GM19328 (cell line): Measurements from ENCODE around the gene DDX50.
A peak's percentile ranks its signal among the peaks of the same experiment; 100 is the strongest.
"Not testable (repeated sequence)": the region's sequence is repeated elsewhere in the genome, so short reads cannot be mapped to it uniquely, and the experiment has no call there.

Source experiments
- ATAC-seq: cut with Tn5 transposase; IDR thresholded peaks from one replicate; pipeline ENCODE4 v1.9.1; 2021; ENCODE audit warnings: mild to moderate bottlenecking, moderate library complexity; ENCODE audit not compliant: unreplicated experiment

DDX50 gene, protein sequence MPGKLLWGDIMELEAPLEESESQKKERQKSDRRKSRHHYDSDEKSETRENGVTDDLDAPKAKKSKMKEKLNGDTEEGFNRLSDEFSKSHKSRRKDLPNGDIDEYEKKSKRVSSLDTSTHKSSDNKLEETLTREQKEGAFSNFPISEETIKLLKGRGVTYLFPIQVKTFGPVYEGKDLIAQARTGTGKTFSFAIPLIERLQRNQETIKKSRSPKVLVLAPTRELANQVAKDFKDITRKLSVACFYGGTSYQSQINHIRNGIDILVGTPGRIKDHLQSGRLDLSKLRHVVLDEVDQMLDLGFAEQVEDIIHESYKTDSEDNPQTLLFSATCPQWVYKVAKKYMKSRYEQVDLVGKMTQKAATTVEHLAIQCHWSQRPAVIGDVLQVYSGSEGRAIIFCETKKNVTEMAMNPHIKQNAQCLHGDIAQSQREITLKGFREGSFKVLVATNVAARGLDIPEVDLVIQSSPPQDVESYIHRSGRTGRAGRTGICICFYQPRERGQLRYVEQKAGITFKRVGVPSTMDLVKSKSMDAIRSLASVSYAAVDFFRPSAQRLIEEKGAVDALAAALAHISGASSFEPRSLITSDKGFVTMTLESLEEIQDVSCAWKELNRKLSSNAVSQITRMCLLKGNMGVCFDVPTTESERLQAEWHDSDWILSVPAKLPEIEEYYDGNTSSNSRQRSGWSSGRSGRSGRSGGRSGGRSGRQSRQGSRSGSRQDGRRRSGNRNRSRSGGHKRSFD

DNA sequence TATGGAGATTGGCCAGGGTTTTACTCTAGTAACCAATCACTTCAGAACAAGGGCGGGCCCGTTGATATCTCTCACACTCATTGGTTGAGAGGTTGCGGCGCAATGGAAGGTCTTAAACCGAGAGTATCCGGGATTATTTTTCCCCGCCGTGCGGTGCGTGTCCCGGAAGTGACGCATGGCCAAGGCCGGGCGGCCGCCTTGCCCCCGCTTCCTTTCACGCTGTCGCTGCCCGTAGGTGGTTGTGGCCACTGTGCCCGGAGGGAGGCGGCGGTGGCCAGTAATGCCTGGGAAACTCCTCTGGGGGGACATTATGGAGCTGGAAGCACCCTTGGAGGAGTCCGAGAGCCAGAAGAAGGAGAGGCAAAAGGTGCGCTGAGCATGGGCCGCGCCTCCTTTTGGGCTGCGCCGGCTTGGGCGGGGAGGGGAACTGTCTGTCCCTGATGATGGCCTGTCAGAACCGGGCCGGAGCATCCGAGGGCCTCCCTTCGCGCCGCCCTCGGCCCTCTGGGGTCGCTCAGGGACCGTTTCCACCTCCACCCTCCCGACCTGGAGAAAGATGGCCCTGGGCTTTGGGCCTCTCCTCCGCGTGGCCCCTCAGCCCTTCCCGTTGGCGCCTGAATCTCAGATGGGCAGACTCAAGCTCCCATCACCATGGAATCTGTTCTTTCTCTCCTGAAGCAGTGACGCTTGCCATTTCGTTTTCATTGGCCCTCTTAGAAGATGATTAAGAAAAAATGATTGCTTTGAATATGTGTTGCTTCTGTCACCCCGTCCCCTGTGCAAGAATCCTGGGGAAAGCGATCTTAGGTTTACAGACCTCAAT is at the start of gene DDX50:
TSS of gene DDX50 (plus strand) at position 211 of the 823 bp plus-strand sequence. CDS start at position 281, 70 bp downstream.
- ATAC-seq: peak; percentile 98

DNA sequence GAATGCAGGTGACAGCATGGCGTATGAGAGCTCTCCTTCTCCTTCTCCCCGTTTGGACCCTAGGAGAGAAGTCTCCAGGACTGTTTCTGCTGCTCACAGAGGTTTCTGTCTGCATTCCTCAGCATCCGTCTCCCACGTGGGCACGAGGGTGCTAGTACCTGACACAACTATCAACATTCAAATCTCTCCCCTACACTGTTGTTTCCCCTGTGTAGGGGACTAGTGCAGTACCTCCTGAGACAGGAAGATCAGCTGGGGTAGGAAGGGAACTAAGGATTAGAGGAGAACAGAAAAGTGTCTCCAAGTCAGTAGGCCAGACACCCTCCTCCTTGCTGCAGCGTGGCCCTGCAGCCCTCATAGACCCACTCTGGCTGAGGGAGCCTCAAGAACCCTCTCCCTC is 44.8 kb upstream of the DDX50 start:
- no peak for ATAC-seq

DNA sequence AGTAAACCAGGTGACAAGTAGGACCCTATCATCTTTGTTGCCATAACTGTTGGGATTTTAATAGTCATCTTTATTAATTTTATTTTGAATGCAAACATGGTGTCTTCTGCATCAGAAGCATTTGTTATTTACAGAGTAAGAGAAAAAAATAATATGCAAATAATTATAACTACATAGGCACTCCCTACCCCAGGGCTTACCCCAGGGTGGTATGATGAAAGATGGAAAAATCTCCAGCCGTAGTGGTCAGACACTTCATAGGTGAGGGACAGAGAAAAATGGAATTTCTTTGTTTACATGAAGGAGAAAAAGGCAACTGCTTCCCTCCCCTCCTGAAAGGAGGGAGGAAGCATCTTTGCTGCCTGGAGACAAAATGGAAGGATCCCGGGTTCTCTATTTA is 44.1 kb upstream of the DDX50 start:
- ATAC-seq: no peak

DNA sequence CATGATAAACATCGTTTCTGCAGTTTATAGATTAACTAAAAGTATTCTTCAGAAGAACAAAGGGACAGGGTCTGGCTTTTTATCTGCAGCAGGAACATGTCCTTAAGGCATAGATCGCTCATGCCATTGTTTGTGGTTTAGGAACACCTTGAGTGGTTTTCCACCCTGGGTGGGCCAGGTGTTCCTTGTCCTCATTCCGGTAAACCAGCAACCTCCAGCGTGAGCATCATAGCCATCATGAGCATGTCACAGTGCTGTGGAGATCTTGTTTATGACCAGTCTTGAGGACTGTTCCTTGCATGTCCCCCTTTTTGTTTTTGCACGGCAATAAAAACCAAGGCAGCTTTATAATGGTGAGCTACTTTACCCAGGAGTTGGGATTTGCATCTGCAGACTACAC is 39.9 kb upstream of the DDX50 start:
- no peak for ATAC-seq

DNA sequence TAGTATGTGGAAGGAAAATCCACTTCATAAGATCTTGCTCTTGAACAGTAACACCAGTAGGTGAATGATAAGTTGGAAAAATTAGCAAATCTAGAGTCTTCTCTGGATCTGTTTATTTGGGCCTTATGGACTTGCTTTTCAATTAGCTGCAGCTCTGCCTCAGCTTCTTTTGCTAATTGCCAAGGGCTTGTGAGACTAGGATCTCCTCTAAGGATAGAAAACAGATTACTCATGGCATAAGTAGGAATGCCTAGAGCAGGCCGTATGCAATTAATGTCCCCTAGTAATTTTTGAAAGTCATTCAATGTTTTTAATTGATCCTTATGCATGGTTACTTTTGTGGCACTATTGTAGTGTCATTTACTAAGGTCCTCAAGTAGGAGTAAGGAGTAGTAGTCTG is 36.5 kb upstream of the DDX50 start:
- ATAC-seq: no peak

DNA sequence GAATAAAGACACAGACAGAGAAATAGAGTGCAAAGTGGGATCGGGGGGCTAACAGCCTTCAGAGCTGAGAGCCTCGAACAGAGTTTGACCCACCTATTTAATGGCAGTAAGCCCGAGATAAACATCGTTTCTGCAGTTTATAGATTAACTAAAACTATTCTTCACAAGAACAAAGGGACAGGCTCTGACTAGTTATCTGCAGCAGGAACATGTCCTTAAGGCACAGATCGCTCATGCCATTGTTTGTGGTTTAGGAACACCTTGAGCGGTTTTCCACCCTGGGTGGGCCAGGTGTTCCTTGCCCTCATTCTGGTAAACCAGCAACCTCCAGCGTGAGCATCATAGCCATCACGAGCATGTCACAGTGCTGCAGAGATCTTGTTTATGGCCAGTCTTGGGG is 32.9 kb upstream of the DDX50 start:
- not testable (repeated sequence) for ATAC-seq

DNA sequence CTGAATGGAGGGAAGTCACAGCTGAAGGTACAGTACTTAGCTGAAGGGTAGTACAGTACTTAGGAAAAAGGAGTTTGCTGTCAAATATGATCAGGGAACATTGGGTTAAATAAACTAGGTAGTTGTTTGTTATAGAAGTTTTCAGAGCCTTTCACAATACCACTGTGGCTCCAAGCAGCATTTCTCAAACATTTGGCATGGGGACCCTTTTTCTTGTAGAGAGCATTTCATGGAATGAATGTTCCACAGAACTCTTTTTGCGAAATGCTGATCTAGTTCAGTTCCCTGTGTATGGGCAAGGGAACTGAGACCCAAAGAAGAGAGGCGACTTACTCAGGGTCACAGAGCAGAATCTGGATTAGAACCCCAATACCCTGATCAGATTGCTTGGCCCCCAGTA is 31.5 kb upstream of the DDX50 start:
- no peak for ATAC-seq

DNA sequence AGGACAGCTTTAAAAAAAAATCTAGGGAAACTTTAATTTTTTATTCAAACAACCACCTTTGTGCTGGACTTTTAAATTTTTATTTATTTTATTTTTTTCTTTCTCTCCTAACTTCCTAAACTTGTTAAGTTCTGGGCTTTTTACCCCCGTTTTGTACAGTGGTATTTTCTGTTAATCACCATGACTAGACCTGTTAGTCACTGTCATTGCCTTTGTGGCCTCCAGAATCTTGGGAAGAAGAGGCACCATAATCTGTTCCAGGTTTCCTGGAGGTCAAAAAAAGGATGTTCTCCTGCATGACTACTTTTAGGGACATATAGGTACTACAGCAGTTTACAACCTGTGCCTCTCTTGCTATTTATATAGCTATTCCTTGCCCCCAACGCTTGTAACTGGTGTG is 31.1 kb upstream of the DDX50 start:
- ATAC-seq: no peak

DNA sequence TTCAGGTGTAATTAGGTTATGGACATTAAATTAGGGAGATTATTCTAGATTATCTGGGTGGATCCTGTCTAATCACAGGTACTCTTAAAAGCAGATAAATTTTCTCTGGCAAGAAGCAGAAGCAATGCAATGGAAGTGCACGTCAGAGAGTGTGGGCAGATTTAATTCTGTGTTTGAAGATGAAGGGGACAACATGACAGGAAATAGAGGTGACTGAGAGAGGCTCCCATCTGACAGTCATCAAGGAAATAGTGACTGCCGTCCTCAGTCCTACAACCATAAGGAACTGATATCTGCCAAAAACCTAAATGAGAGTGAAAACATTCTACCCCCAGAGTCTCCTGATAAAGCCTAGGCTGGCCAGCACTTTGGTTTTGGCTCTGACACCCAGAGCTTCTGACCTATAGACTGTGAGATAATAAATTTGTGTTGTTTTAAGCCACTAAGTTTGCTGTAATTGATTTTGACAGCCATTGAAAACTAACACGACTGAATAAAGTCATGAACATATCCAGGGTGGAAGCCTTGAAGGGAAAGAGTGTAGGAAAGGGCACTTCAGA is 30.5 kb upstream of the DDX50 start:
- ATAC-seq: no peak

DNA sequence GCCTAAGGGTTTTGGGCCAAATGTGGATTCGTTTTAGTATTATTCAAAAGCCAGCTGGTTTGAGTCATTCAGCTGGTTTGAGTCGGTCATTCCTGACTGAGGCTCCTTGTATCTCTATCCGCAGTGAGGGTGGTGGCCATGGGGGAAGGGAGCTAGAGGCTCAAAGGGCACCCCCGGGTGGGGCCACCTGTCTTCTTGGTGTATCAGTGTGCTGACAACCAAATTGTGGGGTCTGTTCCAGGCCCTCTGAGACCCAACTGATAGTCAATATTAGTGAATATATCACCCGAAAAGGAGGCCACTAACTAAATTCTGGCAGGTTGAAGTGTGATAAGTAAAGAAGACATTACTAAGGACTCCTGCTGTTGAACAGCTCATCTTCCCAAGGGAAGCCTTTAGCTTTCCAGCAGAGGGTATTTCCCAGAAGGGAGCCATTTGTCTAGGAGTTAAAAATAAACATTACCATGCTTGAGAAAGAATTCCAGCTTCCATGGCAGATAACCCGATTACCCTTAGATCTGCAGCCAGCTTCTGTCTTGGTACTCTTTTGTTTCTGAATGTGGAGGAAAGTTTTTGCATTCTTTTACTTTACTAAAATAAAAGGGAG is 29.9 kb upstream of the DDX50 start:
- ATAC-seq: no peak

DNA sequence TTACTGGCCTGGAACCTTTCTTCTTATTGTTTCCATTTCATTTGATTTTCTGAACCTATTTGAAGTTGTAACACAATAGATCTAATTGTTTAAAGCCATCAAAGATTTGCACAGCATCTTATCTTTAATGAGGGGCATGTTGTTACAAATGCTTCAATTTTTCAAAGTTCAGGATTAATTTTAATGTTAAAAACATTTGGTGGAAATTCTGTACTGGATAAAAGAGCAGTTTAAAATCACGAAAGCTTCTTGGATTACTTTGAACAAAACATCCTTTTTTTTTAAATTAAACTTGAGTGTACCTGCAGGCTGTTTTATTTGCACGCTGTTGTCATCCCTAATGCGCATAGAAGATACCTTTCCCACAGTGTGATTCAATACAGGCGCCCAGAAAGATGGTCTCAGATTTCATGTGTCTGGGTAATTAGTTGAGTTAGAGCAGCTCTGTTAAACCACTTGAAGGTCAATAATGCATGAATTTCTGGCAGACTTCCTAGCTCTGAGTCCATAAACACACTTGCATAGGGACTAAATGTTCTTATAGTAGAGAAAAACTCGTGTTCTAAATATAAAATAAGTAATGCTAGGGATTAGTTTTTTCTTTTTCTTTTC is 29.3 kb upstream of the DDX50 start:
- no peak for ATAC-seq

DNA sequence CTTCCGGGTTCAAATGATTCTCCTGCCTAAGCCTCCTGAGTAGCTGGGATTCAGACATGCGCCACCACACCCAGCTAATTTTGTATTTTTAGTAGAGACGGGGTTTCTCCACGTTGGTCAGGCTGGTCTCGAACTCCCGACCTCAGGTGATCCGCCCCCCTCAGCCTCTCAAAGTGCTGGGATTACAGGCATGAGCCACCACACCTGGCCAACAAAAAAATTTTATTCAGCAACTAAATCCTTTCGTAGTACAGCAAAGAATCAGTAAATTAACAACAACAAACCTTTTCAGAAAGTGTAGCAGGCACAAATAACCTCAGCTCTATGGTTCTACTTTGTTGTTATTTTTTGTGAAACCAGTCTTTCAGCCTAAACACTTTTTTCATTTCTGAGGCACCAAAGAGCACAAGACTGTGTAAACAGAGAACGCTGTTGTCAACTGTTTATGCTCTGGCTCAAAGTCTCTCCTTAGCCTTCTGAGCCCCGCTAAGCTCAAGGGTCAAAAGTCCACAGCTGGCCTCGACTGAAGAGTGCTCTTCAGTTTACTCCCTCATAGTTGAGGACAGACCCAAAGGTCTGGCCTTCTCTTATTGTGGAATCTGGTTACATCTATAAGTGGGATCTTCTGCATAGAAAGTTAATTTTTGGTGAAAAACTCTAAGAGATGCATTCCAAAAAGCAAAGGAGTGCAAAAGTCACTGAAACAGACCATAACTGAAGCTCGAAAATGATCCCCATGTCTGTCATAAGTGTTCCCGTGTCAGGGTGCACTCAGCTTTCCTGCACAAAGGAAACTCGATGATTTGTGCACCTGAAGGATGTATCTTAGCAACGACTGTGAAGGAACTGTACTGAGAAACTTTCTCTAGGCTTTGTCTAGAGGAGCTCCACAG is 24.6 kb upstream of the DDX50 start:
- ATAC-seq: no peak

DNA sequence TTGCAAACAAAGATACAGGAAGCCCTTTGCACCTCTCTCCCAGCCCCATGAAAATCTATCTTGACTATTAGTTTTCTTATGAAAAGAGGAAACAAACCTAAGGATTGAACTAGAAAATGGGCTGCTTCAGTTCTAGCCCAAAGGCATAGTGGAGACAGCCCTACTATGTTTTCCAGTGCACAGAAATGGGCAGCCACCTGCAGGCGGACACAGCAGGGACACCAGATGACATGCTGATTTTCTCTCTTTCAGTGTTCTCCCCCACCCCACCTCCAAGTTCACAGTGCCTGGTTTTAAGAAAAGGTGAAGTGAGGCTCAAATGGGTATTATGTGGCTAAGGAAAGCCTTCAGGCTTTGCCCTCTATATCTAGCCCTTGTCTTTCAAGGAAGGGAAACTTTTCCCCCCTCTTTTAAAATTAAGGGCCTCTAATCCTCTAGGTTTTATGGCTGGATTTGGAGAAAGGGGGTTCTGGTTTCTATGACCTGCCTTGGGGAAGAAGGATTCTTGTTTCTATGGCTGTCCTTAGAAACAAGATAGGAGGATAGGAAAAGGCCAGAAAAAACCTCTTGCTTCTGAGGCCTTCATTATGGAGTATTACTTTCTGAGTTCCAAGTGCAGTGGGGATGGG is 23.5 kb upstream of the DDX50 start:
- ATAC-seq: no peak

DNA sequence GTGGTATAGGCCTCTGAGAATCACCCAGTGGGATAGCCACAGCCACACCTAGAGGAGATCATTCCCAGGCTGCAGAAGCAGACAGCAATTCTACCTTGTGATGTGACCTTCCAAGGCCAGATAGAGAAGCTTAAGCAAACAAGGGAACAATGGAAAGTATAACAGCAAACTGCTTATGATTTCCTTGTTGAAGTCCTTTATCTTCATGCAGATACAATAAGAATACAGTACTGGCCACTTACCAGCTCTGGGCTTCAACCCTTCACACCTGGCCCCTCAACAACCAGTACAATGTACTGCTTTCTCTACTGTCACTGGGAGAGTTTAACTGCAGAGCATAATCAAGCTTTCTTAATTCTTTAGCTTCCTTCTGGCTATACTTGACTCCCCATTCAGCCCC is 22.6 kb upstream of the DDX50 start:
- ATAC-seq: no peak

DNA sequence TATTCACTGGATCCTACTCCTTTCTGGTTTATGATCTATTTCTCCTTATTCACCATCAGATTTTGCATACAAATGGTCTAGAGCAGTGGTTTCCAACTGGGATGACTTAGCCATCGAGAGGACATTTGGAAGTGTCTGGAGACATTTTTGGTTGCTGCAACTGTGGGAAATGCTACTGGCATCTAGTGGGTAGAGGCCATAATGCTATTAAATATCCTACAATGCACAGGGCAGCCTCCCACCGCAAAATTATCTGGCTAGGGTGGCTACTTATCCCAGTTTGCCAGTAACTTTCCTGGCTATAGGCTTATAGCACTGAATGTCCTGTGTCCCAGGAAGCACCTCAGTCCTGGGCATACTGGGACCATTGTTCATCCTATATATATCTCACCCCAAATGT is 21.5 kb upstream of the DDX50 start:
- ATAC-seq: no peak

DNA sequence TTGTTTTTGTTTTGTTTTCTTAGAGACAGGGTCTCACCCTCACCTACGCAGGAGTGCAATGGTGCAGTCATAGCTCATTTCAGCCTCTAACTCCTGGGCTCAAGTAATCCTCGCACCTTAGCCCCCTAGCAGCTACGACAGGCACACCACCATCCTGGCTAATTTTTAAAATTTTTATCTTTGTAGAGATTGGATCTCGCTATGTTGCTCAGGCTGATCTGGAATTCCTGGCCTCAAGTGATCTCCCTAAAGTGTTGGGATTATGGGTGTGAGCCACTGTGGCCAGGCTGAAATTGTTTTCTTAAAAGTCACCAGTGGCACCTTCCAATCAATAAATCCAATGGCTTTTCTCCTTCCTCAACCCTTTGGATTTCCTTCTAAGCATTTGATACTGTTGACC is 20.9 kb upstream of the DDX50 start:
- ATAC-seq: no peak

DNA sequence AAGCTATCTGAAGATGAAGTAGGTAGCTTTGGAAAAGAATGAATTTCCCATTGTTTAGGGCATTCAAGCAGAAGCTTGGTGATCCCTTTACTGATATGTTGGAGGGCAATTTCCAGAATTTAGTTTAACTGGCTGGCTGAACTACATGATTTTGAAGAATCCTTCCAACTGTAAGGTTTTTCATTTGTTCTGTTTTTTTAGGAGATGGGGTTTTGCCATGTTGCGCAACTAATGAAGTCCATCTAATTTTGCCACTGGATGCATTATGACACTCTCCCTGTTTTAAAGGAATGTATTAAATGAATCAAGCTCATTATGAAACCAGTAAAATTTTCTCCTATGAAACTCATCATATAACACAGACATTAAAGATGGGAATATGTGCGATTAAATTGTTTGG is 6.1 kb upstream of the DDX50 start:
- ATAC-seq: no peak

DNA sequence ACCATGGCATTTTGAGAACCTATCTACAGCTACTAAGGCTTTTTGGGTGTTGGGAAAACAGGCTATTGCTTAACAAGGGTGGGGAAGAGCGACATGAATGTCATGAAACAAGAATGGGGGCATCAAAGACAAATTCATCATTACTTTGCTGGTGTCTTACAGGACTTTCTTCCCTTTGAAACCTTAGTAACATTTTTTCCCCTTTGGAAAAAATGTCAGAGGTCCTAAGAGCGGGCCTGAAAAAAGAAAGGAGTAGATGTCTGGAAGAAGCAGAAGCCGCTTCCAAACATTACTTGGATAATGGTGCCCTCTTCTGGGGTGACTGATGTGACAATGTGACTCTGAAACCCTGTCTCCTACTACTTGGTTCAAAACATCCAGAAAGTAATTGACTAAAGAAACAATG is 3.8 kb upstream of the DDX50 start:
- no peak for ATAC-seq

DNA sequence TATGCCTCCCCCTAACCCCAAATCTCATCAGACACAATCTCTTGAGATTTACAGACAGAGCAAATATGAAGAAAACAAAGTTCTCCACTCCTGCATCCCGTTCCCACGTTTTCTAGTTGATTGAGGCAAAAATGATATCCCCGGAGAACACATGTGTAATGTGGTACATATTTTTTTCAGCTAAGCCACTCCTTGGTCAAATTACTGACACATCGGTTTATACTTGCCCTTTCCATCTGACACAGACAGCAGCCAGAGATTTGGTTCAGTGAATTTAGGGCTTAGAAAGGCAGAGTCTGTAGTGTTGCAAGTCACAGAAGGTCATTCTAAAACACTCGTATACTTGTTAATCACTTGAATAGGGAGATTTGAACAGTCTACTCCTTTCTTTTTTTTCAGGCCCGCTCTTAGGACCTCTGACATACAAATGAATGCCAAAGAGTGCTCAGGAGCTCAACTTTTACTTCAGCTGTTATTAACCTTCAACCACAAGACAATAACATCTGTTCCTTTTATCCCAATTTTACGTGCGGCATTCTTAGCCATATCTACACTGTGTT is 1.8 kb upstream of the DDX50 start:
- no peak for ATAC-seq
